ENCODE data around the gene COL6A1.

- TF ChIP-seq CTCF (IDR thresholded peaks at IDR 0.05 in 2 of 3, conservative IDR thresholded peaks at IDR 0.05 in 1 of 3; ENCODE audit: borderline replicate concordance in 1 of 3, insufficient read depth in 1 of 3, low read depth in 2 of 3, low read length in 2 of 3), result no peak
- no peak for TF ChIP-seq ZNF274 (IDR thresholded peaks at IDR 0.05; ENCODE audit: low read depth, low read length)
- TF ChIP-seq TCF7L2 (IDR thresholded peaks at IDR 0.05; ENCODE audit: borderline replicate concordance, extremely low read depth, insufficient read depth, insufficient read length), result no peak
- TF ChIP-seq RAD21 (IDR thresholded peaks at IDR 0.05; ENCODE audit: low read depth), result no peak
- TF ChIP-seq ZBTB33 (IDR thresholded peaks at IDR 0.05; ENCODE audit: extremely low read depth, insufficient replicate concordance, low read length), result no peak
- TF ChIP-seq POLR2A (IDR thresholded peaks at IDR 0.05; ENCODE audit: borderline replicate concordance, extremely low read depth, insufficient read depth, insufficient read length), result no peak
- TF ChIP-seq EZH2 (IDR thresholded peaks at IDR 0.05), result no peak
- no peak for TF ChIP-seq ELF1 (IDR thresholded peaks at IDR 0.05; ENCODE audit: borderline replicate concordance, low read depth)
- no peak for TF ChIP-seq YY1 (IDR thresholded peaks at IDR 0.05; ENCODE audit: extremely low read depth, insufficient replicate concordance, low read depth, low read length)
- TF ChIP-seq POLR2AphosphoS5 (IDR thresholded peaks at IDR 0.05; ENCODE audit: low read depth, low read length), result no peak
- TF ChIP-seq ATF3 (IDR thresholded peaks at IDR 0.05), result no peak
- TF ChIP-seq ZFX (IDR thresholded peaks at IDR 0.05), result no peak
- no peak for TF ChIP-seq FOSL1 (IDR thresholded peaks at IDR 0.05; ENCODE audit: low read depth)
Observed at GRCh38 chr21:46011267-46011967, 29.8 kb downstream of the COL6A1 start.
